ENCODE results near the gene MRNIP.

MRNIP gene

GRCh38 chr5:179858586-179859427 lies at the start of gene MRNIP:
MRNIP (minus strand) TSS chr5:179858817; CDS start chr5:179858796, 21 bp downstream.
- FAIRE-seq: no peak

- FAIRE-seq: no peak
Observed at GRCh38 chr5:179907556-179908324, 49.1 kb upstream of the MRNIP start, which contains the start of gene TBC1D9B. TBC1D9B (minus strand) TSS chr5:179907897; CDS start chr5:179907821, 76 bp downstream.

DNA sequence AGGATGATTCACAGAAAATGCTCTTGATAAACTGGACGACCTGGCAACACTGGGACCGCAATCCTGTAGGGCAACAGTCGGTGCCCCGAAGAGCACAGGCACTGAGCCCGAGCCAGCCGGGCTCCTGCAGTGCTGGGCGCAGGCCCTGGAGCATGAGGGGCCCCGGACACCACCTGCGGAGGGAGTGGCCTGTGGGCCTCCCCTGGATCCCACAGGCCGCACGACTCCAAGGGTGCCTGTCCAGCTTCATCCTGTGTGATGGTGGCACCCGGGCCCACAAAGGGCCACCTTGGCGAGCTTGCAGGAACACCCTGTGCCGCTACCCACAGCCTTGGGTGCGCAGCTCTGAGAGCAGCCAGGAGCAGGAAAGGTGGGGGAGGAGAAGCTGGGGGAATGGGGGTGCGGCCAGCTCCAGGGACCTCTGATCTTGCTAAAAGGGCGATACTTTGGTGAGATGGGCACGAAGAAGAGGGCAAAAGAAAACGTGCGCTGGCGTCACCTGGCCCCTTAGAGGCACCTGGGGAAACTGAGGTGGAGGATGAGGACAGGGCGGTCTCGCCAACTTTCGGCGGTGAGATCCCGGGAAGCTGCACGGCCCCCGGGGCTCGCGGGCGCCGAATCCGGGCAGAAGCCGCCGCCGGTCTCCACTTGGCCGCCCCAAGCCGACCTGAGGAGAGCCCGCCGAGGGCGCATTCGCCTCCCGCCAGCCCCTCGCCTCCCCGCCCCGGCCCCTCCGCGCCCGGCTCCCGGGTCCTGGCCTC lies 48.4 kb upstream of the MRNIP start:
- no peak for FAIRE-seq

DNA sequence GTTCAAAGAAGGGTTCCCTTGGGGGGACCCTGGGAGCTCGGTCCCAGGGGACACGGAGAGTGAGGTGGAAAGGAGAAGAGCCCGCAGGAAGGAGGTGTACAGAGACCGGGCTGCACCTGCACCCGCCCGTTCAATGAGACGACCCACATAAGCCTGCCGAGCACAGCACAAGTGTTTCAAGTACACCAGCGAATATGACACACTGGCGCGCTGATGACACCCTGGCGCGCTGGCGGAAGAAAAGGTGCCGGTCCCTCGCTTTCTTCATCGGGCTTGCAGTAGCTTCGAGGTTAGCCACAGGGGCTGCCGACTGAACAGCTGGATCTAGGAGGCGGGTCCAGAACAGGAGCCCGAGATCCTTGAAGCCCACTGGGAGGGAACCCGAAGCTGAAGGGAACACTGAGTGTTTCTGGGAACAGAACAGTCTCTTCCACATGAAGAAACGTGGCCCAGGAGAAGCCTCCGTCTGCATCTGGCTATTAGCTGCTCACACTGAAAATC lies 47.7 kb upstream of the MRNIP start:
- no peak for FAIRE-seq

GRCh38 chr5:179905161-179905560 lies 46.5 kb upstream of the MRNIP start:
- no peak for FAIRE-seq

- no peak for FAIRE-seq
Observed at GRCh38 chr5:179904463-179905160, 46.0 kb upstream of the MRNIP start.

GRCh38 chr5:179902763-179903158 lies 44.1 kb upstream of the MRNIP start:
- no peak for FAIRE-seq

- FAIRE-seq: no peak
Observed at GRCh38 chr5:179901915-179902762, 43.5 kb upstream of the MRNIP start.

GRCh38 chr5:179901462-179901861 lies 42.8 kb upstream of the MRNIP start:
- FAIRE-seq: no peak

DNA sequence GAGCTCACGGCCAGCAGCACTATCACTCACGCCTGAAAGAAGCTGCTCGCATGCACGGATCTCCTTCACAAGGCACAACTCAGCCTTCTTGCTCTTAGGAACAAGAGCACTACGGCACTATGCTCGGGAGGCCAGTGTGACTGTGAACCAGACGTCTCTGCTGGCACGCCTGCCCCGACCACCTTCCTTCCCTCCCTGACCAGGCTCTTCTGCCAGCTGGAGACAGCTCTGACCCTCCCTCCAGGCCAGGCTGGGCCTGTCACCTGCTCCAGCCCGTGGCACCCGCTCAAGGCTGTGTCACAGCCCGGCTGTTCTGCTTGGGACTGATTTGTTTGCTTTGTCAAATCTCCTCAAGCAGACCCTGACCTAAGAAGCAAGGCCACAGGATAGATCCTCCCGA lies 42.1 kb upstream of the MRNIP start:
- FAIRE-seq: no peak

- no peak for FAIRE-seq
Observed at GRCh38 chr5:179900206-179900605, 41.6 kb upstream of the MRNIP start.

DNA sequence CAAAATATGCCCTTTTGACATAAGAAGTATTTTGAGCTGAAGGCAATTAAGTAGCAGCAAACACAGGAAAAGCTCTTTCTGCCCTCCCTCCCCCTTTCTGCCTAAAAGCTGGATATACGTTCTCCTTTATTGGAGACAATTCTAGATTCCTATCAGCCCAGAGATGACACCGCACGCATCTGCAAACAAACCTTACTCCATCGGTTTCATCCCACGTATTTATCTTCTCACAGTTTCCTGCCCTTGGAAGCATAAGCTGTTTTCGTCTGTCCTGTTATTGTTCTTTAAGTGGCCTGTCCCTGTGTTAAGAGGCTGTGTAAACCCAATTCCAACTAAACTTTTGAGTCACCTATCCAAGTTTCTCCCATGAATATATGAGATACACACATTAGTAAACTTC lies 37.2 kb upstream of the MRNIP start:
- FAIRE-seq: no peak

DNA sequence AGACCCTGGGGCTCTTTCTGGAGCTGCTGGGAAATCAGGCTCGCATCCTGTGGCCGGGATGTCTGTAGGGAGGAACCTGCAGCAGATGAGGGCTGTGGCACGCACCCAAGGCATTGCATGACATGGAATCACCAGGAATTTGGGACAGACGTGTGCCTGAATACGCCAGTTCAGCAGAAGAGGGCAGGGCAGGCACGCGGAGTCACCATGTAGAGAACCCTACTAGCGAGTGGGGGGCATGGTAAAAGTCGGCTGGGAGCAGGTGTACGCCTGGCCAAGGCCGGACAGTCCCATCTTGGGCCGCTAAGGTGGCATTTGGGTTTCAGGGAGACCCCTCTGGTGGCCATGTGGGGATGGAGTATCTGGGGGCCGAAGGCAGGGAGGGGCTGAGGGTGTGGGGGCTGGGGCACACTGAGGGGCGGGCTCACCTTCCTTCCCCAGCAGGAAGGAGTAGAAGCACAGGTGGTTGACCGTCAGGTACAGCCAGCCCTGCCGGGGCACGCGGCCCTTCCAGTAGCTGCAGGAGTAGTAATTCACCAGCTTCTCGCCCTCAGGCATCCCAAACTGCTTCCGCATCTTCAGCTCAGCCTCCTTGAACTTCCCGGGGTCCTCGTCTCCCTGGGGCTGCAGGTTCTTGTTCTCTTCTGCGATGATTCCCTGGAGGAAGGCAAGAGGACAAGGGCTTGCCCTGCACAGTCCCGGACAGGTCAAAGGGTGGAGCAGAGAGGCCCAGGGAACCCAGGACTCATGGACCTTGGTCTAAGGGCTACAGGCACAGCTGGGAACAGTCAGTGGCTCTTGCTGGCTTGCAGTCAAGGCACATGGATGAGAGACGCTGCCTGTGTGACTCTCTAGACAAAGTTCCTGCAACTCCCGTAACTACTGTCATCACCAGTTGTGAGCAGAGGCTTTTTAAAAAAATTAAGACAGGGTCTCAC lies 35.6 kb upstream of the MRNIP start:
- FAIRE-seq: no peak

GRCh38 chr5:179893076-179893957 lies 34.7 kb upstream of the MRNIP start:
- no peak for FAIRE-seq

DNA sequence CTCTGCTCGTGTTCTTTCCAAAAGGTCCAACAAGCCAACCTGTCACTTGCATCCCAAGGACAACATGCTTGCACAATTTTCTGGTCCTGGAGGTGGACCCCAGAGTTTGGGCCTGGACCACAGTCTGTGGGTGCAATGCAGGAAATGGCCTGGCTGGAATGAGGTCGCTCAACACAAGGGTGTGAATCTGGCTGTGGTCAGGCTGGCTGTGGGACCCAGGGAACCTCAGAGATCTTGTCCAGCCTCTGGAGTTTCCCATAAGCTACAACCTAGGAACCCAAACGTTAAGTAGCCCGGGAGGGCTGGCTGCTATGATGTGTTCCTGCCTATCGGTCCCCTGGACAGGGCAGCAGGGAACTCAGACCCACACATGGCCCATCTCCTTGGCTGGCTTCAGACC lies 33.6 kb upstream of the MRNIP start:
- FAIRE-seq: no peak

DNA sequence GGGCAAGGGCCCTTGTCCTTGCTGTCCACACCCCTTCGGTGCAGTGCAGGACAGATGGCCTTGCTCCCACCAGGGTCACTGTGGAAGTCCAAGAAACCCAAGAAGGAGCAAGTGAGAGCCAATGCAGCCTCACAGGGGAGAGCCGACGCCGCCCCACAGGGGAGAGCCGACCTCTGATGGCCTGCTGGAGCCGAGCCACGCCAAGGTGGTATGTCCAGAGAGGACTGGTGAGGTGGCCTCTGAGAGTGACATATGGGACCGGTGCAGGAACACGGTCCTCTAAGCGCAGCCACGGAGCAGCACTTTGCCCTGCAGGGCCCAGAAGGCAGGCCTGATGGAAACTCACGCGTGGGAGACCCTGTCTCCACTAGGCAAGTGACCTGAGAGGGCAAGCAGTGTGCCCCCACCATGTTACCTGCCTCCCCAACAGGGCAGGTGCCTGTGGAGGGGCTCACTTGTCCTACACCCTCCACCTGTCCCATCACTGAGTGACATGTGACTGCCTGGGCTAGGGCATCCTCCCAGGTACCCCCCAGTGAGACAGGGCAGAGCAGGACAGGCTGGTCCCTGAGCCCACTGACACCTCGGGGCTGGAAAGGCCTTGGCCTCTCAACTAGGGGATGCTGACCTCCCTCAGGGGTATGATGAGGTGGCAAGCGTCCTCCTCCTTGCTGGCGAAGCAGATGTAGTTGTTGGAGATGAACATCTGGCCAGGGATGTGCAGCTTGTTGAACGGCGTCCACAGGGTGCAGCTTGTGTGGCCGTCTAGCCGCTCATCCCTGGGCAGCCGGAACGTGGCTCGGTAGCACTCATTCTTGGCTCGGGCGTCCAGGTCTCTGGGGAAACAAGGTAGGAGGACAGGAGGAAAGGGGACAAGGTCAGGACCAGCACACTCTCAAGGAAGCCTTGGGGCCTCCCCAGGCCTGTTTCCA lies 32.4 kb upstream of the MRNIP start:
- FAIRE-seq: no peak

DNA sequence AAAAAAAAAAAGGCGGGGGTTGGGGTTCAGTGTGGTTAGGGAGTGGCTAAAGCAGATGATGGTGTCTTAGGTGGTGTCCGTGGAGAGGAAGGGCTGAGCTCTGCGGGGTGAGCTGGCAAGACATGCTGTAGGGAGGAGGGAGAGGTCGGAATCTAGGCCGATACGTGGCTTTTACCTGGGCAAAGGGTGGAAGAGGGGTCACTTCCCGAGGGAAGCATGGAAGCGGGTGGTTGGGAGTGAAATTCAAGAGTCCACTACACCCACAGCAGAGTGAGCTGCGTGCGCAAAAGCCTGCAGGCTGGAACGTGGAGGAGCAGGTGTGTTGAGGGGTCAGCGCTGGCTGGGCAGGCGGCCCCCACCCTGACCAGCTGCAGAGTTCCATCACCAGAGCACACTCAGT lies 31.3 kb upstream of the MRNIP start:
- no peak for FAIRE-seq

DNA sequence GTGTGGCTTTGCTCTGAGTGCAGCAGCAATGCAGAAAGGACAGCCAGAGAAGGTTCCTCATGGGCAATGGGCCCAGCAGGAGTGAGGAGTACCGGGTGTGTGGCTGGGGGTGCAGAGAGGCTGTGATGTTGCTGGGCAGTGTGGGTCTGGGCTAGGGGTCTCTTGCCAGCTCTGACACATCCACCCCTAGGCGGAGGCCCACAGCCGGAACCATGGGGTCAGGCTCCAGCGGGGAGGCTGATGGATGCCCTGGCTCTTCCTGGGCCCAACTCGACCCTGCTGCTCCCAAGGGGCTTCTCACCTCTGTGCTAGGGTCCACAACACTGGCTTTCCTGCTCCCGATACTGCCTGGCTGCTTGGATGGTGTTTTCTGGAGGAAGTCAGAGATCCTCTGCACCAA lies 29.2 kb upstream of the MRNIP start:
- FAIRE-seq: no peak

Data from islet of Langerhans (tissue), 1 donor.